ENCODE data around the gene LENG8. TPM values are rescaled to one million over a fixed set of nuclear protein-coding genes. Genes with fewer than 3 reads are reported as not detected.

Gene LENG8
- total RNA-seq, 1 experiment from 2014 or later = 267 TPM

GRCh38 chr19:54470276-54470887 is 21.4 kb downstream of the LENG8 start:
- H3K4me1 Mint-ChIP-seq (ENCODE audit: low read depth, unreplicated experiment) = peaks cover 39% of the 10 kb centered on the region
- TF ChIP-seq CTCF (IDR thresholded peaks at IDR 0.05; ENCODE audit: unreplicated experiment) = no peak
- peaks cover 18% of the 10 kb centered on the region for H3K27me3 Mint-ChIP-seq (ENCODE audit: unreplicated experiment)
- peaks cover 12% of the 10 kb centered on the region for H3K36me3 Mint-ChIP-seq (ENCODE audit: insufficient read depth, unreplicated experiment)
- intact Hi-C loops (cut with micrococcal nuclease; ENCODE audit: unreplicated experiment) = no loop called here
- H3K4me3 Mint-ChIP-seq (ENCODE audit: low read depth, unreplicated experiment) = peak overlapping the region; percentile 73
- H3K9me3 Mint-ChIP-seq (ENCODE audit: low read depth, unreplicated experiment) = no peaks in the 10 kb centered on the region
- peak overlapping the region; percentile 34 for H3K27ac Mint-ChIP-seq (ENCODE audit: unreplicated experiment)
- BruUV-seq (replicated peaks) = TSS peak; percentile 70
- CTCF ChIA-PET = no interaction called here
- DNase-seq = no peak

- Mint-ChIP-seq H3K4me1 (ENCODE audit: low read depth, unreplicated experiment) (peaks cover 39% of the 10 kb centered on the region), H3K27ac (ENCODE audit: unreplicated experiment) (peak overlapping the region; percentile 34), H3K36me3 (ENCODE audit: insufficient read depth, unreplicated experiment) (peaks cover 12% of the 10 kb centered on the region), H3K4me3 (ENCODE audit: low read depth, unreplicated experiment) (peak overlapping the region; percentile 73), H3K27me3 (ENCODE audit: unreplicated experiment) (peaks cover 21% of the 10 kb centered on the region), H3K9me3 (ENCODE audit: low read depth, unreplicated experiment) (no peaks in the 10 kb centered on the region)
- intact Hi-C loops (cut with micrococcal nuclease; ENCODE audit: unreplicated experiment) = no loop called here
- CTCF ChIA-PET = interaction anchor here (0.7 kb wide), 2 partner anchors 42 to 102 kb away, joined by 3 read pairs; no protein-coding TSS in a partner anchor
- no peak for TF ChIP-seq CTCF (IDR thresholded peaks at IDR 0.05; ENCODE audit: unreplicated experiment)
- DNase-seq = peak; percentile 52
- BruUV-seq (replicated peaks) = no TSS peak
Measured at GRCh38 chr19:54470991-54471782, 22.2 kb downstream of the LENG8 start.

- BruUV-seq (replicated peaks) = no TSS peak
- H3K4me3 Mint-ChIP-seq (ENCODE audit: low read depth, unreplicated experiment) = peak within 1 kb of the TSS; percentile 26
- CTCF ChIA-PET = interaction anchor here (0.5 to 1.2 kb wide), 5 partner anchors 8 to 864 kb away, joined by 3 read pairs; no protein-coding TSS in a partner anchor
Measured at GRCh38 chr19:54473071-54473891, 24.3 kb downstream of the LENG8 start, which contains the start of gene CDC42EP5. Gene CDC42EP5, minus strand, starts transcription at chr19:54473296. Its CDS starts 7,749 bp downstream, at chr19:54465547.

More at GRCh38 chr19:54473071-54473891, 24.3 kb downstream of the LENG8 start, which contains the start of gene CDC42EP5:
- peak; percentile 66 for DNase-seq
- H3K9me3 Mint-ChIP-seq (ENCODE audit: low read depth, unreplicated experiment) = no peaks in the 10 kb centered on the region
- peaks cover 42% of the 10 kb centered on the region for H3K27me3 Mint-ChIP-seq (ENCODE audit: unreplicated experiment)
- H3K27ac Mint-ChIP-seq (ENCODE audit: unreplicated experiment) = peak within 1 kb of the TSS; percentile 42
- intact Hi-C loops (cut with micrococcal nuclease; ENCODE audit: unreplicated experiment) = no loop called here
- TF ChIP-seq CTCF (IDR thresholded peaks at IDR 0.05; ENCODE audit: unreplicated experiment) = no peak
- H3K4me1 Mint-ChIP-seq (ENCODE audit: low read depth, unreplicated experiment) = peaks cover 39% of the 10 kb centered on the region
- H3K36me3 Mint-ChIP-seq (ENCODE audit: insufficient read depth, unreplicated experiment) = peaks cover 12% of the 10 kb centered on the region

All from Calu3 (cell line).